Loucy (cell line): ENCODE results near the gene SDHAF4.

Experiments
- H2AFZ ChIP-seq: fragments of 200-600 bp; sonication (generic); 2 replicates; pipeline ENCODE4 v1.6.0; 2016; ENCODE audit warnings: antibody characterized with exemption, mild to moderate bottlenecking, low read length, moderate library complexity
- H3F3A ChIP-seq: fragments of 200-600 bp; 2 replicates; pipeline ENCODE4 v1.6.0; 2016; ENCODE audit warnings: antibody characterized with exemption, low read depth, mild to moderate bottlenecking
- H3K27me3 ChIP-seq: fragments of 200-600 bp; sonication (generic); 2 replicates; pipeline ENCODE4 v1.6.1; 2014; ENCODE audit warnings: low read length, mild to moderate bottlenecking; ENCODE audit not compliant: insufficient read depth, poor library complexity, severe bottlenecking
- H3K36me3 ChIP-seq: fragments of 200-600 bp; sonication (generic); 2 replicates; pipeline ENCODE4 v1.6.1; 2016; ENCODE audit warnings: low read length; ENCODE audit not compliant: insufficient read depth
- H3K4me1 ChIP-seq: fragments of 200-600 bp; sonication (generic); 2 replicates; pipeline ENCODE4 v1.5.1; 2014; ENCODE audit warnings: low read length, mild to moderate bottlenecking; ENCODE audit not compliant: insufficient read depth, poor library complexity, severe bottlenecking
- H3K4me2 ChIP-seq: fragments of 200-600 bp; sonication (generic); 2 replicates; pipeline ENCODE4 v1.6.0; 2014; ENCODE audit warnings: antibody characterized with exemption, low read length, low read depth, mild to moderate bottlenecking; ENCODE audit not compliant: poor library complexity, severe bottlenecking
- H3K4me3 ChIP-seq: fragments of 200-600 bp; sonication (generic); 2 replicates; pipeline ENCODE4 v1.5.1; 2014; ENCODE audit warnings: low read length, mild to moderate bottlenecking, mixed read lengths; ENCODE audit not compliant: poor library complexity, severe bottlenecking
- H3K79me2 ChIP-seq: fragments of 200-600 bp; sonication (generic); 2 replicates; pipeline ENCODE4 v1.6.1; 2014; ENCODE audit warnings: low read length; ENCODE audit not compliant: insufficient read depth
- H3K9ac ChIP-seq: fragments of 200-600 bp; sonication (generic); 2 replicates; pipeline ENCODE4 v1.6.0; 2014; ENCODE audit warnings: mild to moderate bottlenecking, low read depth, low read length, moderate library complexity; ENCODE audit not compliant: poor library complexity, severe bottlenecking
- H3K9me2 ChIP-seq: fragments of 200-600 bp; sonication (generic); replicated peaks from 2 replicates; pipeline ENCODE4 v1.6.1; 2016; ENCODE audit warnings: low read depth, low read length, mixed read lengths
- H3K9me3 ChIP-seq: fragments of 200-600 bp; sonication (generic); 2 replicates; pipeline ENCODE4 v1.6.1; 2014; ENCODE audit warnings: mild to moderate bottlenecking, antibody characterized with exemption, low read length, low read depth; ENCODE audit not compliant: insufficient read depth
- H4K20me1 ChIP-seq: fragments of 200-600 bp; sonication (generic); 2 replicates; pipeline ENCODE4 v1.6.0; 2014; ENCODE audit warnings: antibody characterized with exemption, low read length, mild to moderate bottlenecking; ENCODE audit not compliant: insufficient read depth, poor library complexity, severe bottlenecking
- CTCF ChIP-seq: fragments of 200-600 bp; sonication (generic); conservative IDR thresholded peaks from 2 replicates; pipeline ENCODE4 v1.5.1; 2014; ENCODE audit warnings: mild to moderate bottlenecking, antibody characterized with exemption, low read length
- EZH2phosphoT487 ChIP-seq: fragments of 200-600 bp; IDR thresholded peaks from 2 replicates; pipeline ENCODE4 v1.6.1; 2018; ENCODE audit warnings: antibody characterized with exemption, mild to moderate bottlenecking, moderate library complexity, borderline replicate concordance

SDHAF4 gene

GRCh38 chr6:70531133-70531532 is 35.6 kb upstream of the SDHAF4 start:
- Histone ChIP-seq H3K9me3 (no peaks in the 10 kb centered on the region), H4K20me1 (no peaks in the 10 kb centered on the region), H3K36me3 (no peaks in the 10 kb centered on the region), H3K79me2 (no peaks in the 10 kb centered on the region), H2AFZ (no peak overlapping the region), H3K9ac (no peak overlapping the region), H3K9me2 (no peaks in the 10 kb centered on the region), H3K27me3 (no peaks in the 10 kb centered on the region), H3K4me1 (no peaks in the 10 kb centered on the region), H3K4me3 (no peak overlapping the region), H3F3A (no peaks in the 10 kb centered on the region), H3K4me2 (no peak overlapping the region)
- no peak for TF ChIP-seq CTCF
- no peak for TF ChIP-seq EZH2phosphoT487

GRCh38 chr6:70537266-70537665 is 29.5 kb upstream of the SDHAF4 start:
- H3K27me3 ChIP-seq: no peaks in the 10 kb centered on the region
- no peaks in the 10 kb centered on the region for H3K9me2 ChIP-seq
- no peak overlapping the region for H3K4me2 ChIP-seq
- no peak overlapping the region for H3K9ac ChIP-seq
- no peaks in the 10 kb centered on the region for H4K20me1 ChIP-seq
- H3K36me3 ChIP-seq: no peaks in the 10 kb centered on the region
- H2AFZ ChIP-seq: no peak overlapping the region
- no peak overlapping the region for H3K4me3 ChIP-seq
- TF ChIP-seq CTCF (no peak), EZH2phosphoT487 (no peak)
- no peaks in the 10 kb centered on the region for H3K79me2 ChIP-seq
- no peaks in the 10 kb centered on the region for H3F3A ChIP-seq
- H3K9me3 ChIP-seq: no peaks in the 10 kb centered on the region
- H3K4me1 ChIP-seq: no peaks in the 10 kb centered on the region

- Histone ChIP-seq H3K79me2 (no peaks in the 10 kb centered on the region), H3K4me1 (no peaks in the 10 kb centered on the region), H2AFZ (no peak overlapping the region), H3K9me2 (no peaks in the 10 kb centered on the region), H3F3A (no peaks in the 10 kb centered on the region), H4K20me1 (no peaks in the 10 kb centered on the region), H3K9me3 (no peaks in the 10 kb centered on the region), H3K4me2 (no peak overlapping the region), H3K4me3 (no peak overlapping the region), H3K9ac (no peak overlapping the region), H3K27me3 (no peaks in the 10 kb centered on the region), H3K36me3 (no peaks in the 10 kb centered on the region)
- TF ChIP-seq CTCF (no peak), EZH2phosphoT487 (no peak)
These were observed 28.4 kb upstream of the SDHAF4 start for GRCh38 chr6:70538376-70538775.
